Thyroid gland (tissue), 4 donors: ENCODE results near the gene MAP3K10.

ENCODE experiments used
- CTCF ChIP-seq, 6 experiments: fragments of 200-600 bp in 3 of 6; fragments of 450-650 bp in 3 of 6; sonication (generic) in 3 of 6; IDR thresholded peaks; one replicate each; pipeline ENCODE4 v1.5.1; 2016 to 2019; ENCODE audit warnings: antibody characterized with exemption in 6 of 6, mild to moderate bottlenecking in 2 of 6, inconsistent platforms in 1 of 6, moderate library complexity in 1 of 6
- POLR2A ChIP-seq, 2 donors: fragments of 450-650 bp; IDR thresholded peaks; one replicate each; pipeline ENCODE4 v1.6.1; 2017; ENCODE audit warnings: antibody characterized with exemption in 2 of 2, mild to moderate bottlenecking in 2 of 2, moderate library complexity in 1 of 2

- TF ChIP-seq POLR2A (IDR thresholded peaks at IDR 0.05) (no peak), CTCF (IDR thresholded peaks at IDR 0.05) (no peak)
Measured at GRCh38 chr19:40157059-40157458, 34.2 kb upstream of the MAP3K10 start.
